HEK293 (cell line): ENCODE results near the gene CAPSL.

Source experiments
- CTCF ChIA-PET: fragments of 350-600 bp; formaldehyde crosslinking; extraction: SDS; loops from one replicate; lab custom pipeline; 2021; ENCODE audit warnings: antibody characterized with exemption; lab: Yijun Ruan, JAX
- POLR2A ChIA-PET: fragments of 300-600 bp; formaldehyde crosslinking; extraction: SDS; loops from one replicate; lab custom pipeline; 2020; ENCODE audit warnings: antibody characterized with exemption, inconsistent platforms; lab: Yijun Ruan, JAX
- H3K27ac ChIP-seq: fragments of 200-500 bp; sonication (Bioruptor generic); 2 replicates; pipeline ENCODE4 v1.5.1; 2014; ENCODE audit warnings: low read depth, low read length, control low read depth, inconsistent platforms; ENCODE audit errors: extremely low read depth
- H3K36me3 ChIP-seq, 2 experiments: fragments of 200-500 bp in 1 of 2; sonication (Bioruptor generic) in 1 of 2; 1 replicate in 1 of 2; 2 replicates in 1 of 2; pipeline ENCODE4 v1.5.1; 2014 to 2017; ENCODE audit warnings: inconsistent platforms in 2 of 2, low read length in 2 of 2; ENCODE audit not compliant: control insufficient read depth in 2 of 2, insufficient read depth in 1 of 2
- H3K4me1 ChIP-seq: fragments of 200-500 bp; sonication (Bioruptor generic); 2 replicates; pipeline ENCODE4 v1.5.1; 2014; ENCODE audit warnings: mild to moderate bottlenecking, low read length, inconsistent platforms; ENCODE audit not compliant: control insufficient read depth, insufficient read depth
- H3K4me3 ChIP-seq: 2 replicates; pipeline ENCODE4 v1.5.1; 2011; ENCODE audit warnings: low read depth, mild to moderate bottlenecking, control low read depth, low read length, moderate library complexity
- H3K9me3 ChIP-seq: fragments of 200-500 bp; sonication (Bioruptor generic); 2 replicates; pipeline ENCODE4 v1.5.1; 2014; ENCODE audit warnings: low read depth, low read length, inconsistent platforms; ENCODE audit not compliant: control insufficient read depth, insufficient read depth
- EGR2 ChIP-seq: fragments of 450-650 bp; formaldehyde crosslinking; IDR thresholded peaks from 2 replicates; pipeline ENCODE4 v1.5.1; 2016; ENCODE audit warnings: low read depth, missing biosample characterization, missing genetic modification characterization
- FEZF1 ChIP-seq: fragments of 450-650 bp; formaldehyde crosslinking; IDR thresholded peaks from 2 replicates; pipeline ENCODE4 v1.5.1; 2016; ENCODE audit warnings: missing biosample characterization, missing genetic modification characterization
- GLIS1 ChIP-seq: fragments of 450-650 bp; formaldehyde crosslinking; IDR thresholded peaks from 2 replicates; pipeline ENCODE4 v1.5.1; 2016; ENCODE audit warnings: missing biosample characterization, missing genetic modification characterization
- HOXA7 ChIP-seq: sonication (generic); formaldehyde crosslinking; IDR thresholded peaks from 2 replicates; pipeline ENCODE4 v1.8.1; 2022; ENCODE audit warnings: missing genetic modification reagents, borderline replicate concordance
- MZF1 ChIP-seq: fragments of 450-650 bp; formaldehyde crosslinking; IDR thresholded peaks from 2 replicates; pipeline ENCODE4 v1.5.1; 2017; ENCODE audit warnings: missing biosample characterization, missing genetic modification characterization, borderline replicate concordance
- OSR2 ChIP-seq: fragments of 450-650 bp; formaldehyde crosslinking; IDR thresholded peaks from 2 replicates; pipeline ENCODE4 v1.5.1; 2016; ENCODE audit warnings: missing biosample characterization, missing genetic modification characterization
- ZBTB11 ChIP-seq: fragments of 450-650 bp; formaldehyde crosslinking; conservative IDR thresholded peaks from 2 replicates; pipeline ENCODE4 v1.5.1; 2016; ENCODE audit warnings: low read depth, missing biosample characterization, missing genetic modification characterization
- ZBTB21 ChIP-seq: fragments of 450-650 bp; formaldehyde crosslinking; IDR thresholded peaks from 2 replicates; pipeline ENCODE4 v1.5.1; 2017; ENCODE audit warnings: missing biosample characterization, missing genetic modification characterization
- ZBTB48 ChIP-seq: fragments of 450-650 bp; formaldehyde crosslinking; IDR thresholded peaks from 2 replicates; pipeline ENCODE4 v1.5.1; 2016; ENCODE audit warnings: missing biosample characterization, missing genetic modification characterization
- ZBTB49 ChIP-seq: fragments of 450-650 bp; formaldehyde crosslinking; IDR thresholded peaks from 2 replicates; pipeline ENCODE4 v1.5.1; 2016; ENCODE audit warnings: missing biosample characterization, missing genetic modification characterization, low read depth
- ZIC2 ChIP-seq: fragments of 450-650 bp; formaldehyde crosslinking; IDR thresholded peaks from 2 replicates; pipeline ENCODE4 v1.5.1; 2016; ENCODE audit warnings: missing biosample characterization, missing genetic modification characterization
- ZNF121 ChIP-seq: fragments of 450-650 bp; formaldehyde crosslinking; IDR thresholded peaks from 2 replicates; pipeline ENCODE4 v1.5.1; 2016; ENCODE audit warnings: missing biosample characterization, missing genetic modification characterization
- ZNF184 ChIP-seq: fragments of 450-650 bp; IDR thresholded peaks from 2 replicates; pipeline ENCODE4 v1.5.1; 2018; ENCODE audit warnings: missing biosample characterization, mild to moderate bottlenecking, missing genetic modification characterization
- ZNF24 ChIP-seq: fragments of 450-650 bp; formaldehyde crosslinking; IDR thresholded peaks from 2 replicates; pipeline ENCODE4 v1.5.1; 2016; ENCODE audit warnings: missing biosample characterization, missing genetic modification characterization
- ZNF37A ChIP-seq: fragments of 450-650 bp; IDR thresholded peaks from 2 replicates; pipeline ENCODE4 v1.5.1; 2018; ENCODE audit warnings: missing biosample characterization, missing genetic modification characterization
- ZNF416 ChIP-seq: fragments of 450-650 bp; formaldehyde crosslinking; IDR thresholded peaks from 2 replicates; pipeline ENCODE4 v1.5.1; 2016; ENCODE audit warnings: missing biosample characterization, missing genetic modification characterization
- ZNF518A ChIP-seq: fragments of 450-650 bp; formaldehyde crosslinking; conservative IDR thresholded peaks from 2 replicates; pipeline ENCODE4 v1.5.1; 2016; ENCODE audit warnings: low read depth, missing biosample characterization, missing genetic modification characterization
- ZNF521 ChIP-seq: fragments of 450-650 bp; formaldehyde crosslinking; IDR thresholded peaks from 2 replicates; pipeline ENCODE4 v1.5.1; 2017; ENCODE audit warnings: missing biosample characterization, mild to moderate bottlenecking, missing genetic modification characterization
- ZNF621 ChIP-seq: fragments of 450-650 bp; formaldehyde crosslinking; IDR thresholded peaks from 2 replicates; pipeline ENCODE4 v1.5.1; 2017; ENCODE audit warnings: missing biosample characterization, missing genetic modification characterization
- ZNF664 ChIP-seq: fragments of 450-650 bp; formaldehyde crosslinking; IDR thresholded peaks from 2 replicates; pipeline ENCODE4 v1.5.1; 2016; ENCODE audit warnings: missing biosample characterization, missing genetic modification characterization
- ZNF777 ChIP-seq: fragments of 450-650 bp; formaldehyde crosslinking; IDR thresholded peaks from 2 replicates; pipeline ENCODE4 v1.5.1; 2017; ENCODE audit warnings: missing biosample characterization, missing genetic modification characterization, borderline replicate concordance

CAPSL gene

GRCh38 chr5:35863159-35863558, 75.3 kb downstream of the CAPSL start (continued):
- no peak for TF ChIP-seq ZBTB11 (tag by site-specific recombination)
- TF ChIP-seq EGR2 (tag by site-specific recombination), result no peak
- TF ChIP-seq FEZF1 (tag by site-specific recombination), result no peak
- no peak for TF ChIP-seq GLIS1 (tag by site-specific recombination)

GRCh38 chr5:35862126-35862525, 76.3 kb downstream of the CAPSL start:
- ChIA-PET CTCF (no interaction called here), POLR2A (no interaction called here)
- peaks cover 4% of the 10 kb centered on the region for H3K4me1 ChIP-seq
- no peaks in the 10 kb centered on the region; the same call in 1 of the 2 replicates for H3K9me3 ChIP-seq
- no peak overlapping the region for H3K4me3 ChIP-seq
- H3K36me3 ChIP-seq, result no peaks in the 10 kb centered on the region
- no peak overlapping the region for H3K27ac ChIP-seq
- TF ChIP-seq ZNF184 (tag by site-specific recombination) (no peak), ZIC2 (tag by site-specific recombination) (no peak), ZNF121 (no peak), HOXA7 (CRISPR knock-in tag) (no peak), ZNF416 (tag by site-specific recombination) (no peak), ZNF37A (tag by site-specific recombination) (no peak), ZBTB48 (tag by site-specific recombination) (no peak), OSR2 (tag by site-specific recombination) (no peak), ZNF664 (tag by site-specific recombination) (no peak), ZNF621 (tag by site-specific recombination) (no peak), EGR2 (tag by site-specific recombination) (no peak), ZNF777 (tag by site-specific recombination) (no peak)

- Histone ChIP-seq H3K9me3 (no peaks in the 10 kb centered on the region; the same call in 1 of the 2 replicates), H3K36me3 (no peaks in the 10 kb centered on the region), H3K27ac (no peak overlapping the region), H3K4me3 (no peak overlapping the region), H3K4me1 (peaks cover 4% of the 10 kb centered on the region)
- ChIA-PET POLR2A (no interaction called here), CTCF (no interaction called here)
- TF ChIP-seq ZNF518A (tag by site-specific recombination) (no peak), ZBTB49 (no peak), MZF1 (tag by site-specific recombination) (no peak), ZNF24 (no peak), ZBTB21 (no peak), ZNF521 (tag by site-specific recombination) (no peak), ZNF777 (tag by site-specific recombination) (no peak)
Observed at GRCh38 chr5:35861718-35862117, 76.7 kb downstream of the CAPSL start.
